SU-DHL-6 (cell line): ENCODE data around the gene MYT1.

Experiments
- EZH2phosphoT487 ChIP-seq: fragments of 200-600 bp; sonication (generic), shearing (Covaris generic); conservative IDR thresholded peaks from 2 replicates; pipeline ENCODE4 v1.6.1; 2018; ENCODE audit warnings: mild to moderate bottlenecking, antibody characterized with exemption, low read length, moderate library complexity, mixed read lengths
- TF ChIP-seq, protein P1 (sequence below): fragments of 200-600 bp; sonication (generic); IDR thresholded peaks from one replicate; pipeline ENCODE4 v1.5.1; 2017; ENCODE audit warnings: antibody characterized with exemption, mild to moderate bottlenecking, low read length, moderate library complexity; ENCODE audit not compliant: insufficient read depth, poor library complexity, severe bottlenecking

DNA sequence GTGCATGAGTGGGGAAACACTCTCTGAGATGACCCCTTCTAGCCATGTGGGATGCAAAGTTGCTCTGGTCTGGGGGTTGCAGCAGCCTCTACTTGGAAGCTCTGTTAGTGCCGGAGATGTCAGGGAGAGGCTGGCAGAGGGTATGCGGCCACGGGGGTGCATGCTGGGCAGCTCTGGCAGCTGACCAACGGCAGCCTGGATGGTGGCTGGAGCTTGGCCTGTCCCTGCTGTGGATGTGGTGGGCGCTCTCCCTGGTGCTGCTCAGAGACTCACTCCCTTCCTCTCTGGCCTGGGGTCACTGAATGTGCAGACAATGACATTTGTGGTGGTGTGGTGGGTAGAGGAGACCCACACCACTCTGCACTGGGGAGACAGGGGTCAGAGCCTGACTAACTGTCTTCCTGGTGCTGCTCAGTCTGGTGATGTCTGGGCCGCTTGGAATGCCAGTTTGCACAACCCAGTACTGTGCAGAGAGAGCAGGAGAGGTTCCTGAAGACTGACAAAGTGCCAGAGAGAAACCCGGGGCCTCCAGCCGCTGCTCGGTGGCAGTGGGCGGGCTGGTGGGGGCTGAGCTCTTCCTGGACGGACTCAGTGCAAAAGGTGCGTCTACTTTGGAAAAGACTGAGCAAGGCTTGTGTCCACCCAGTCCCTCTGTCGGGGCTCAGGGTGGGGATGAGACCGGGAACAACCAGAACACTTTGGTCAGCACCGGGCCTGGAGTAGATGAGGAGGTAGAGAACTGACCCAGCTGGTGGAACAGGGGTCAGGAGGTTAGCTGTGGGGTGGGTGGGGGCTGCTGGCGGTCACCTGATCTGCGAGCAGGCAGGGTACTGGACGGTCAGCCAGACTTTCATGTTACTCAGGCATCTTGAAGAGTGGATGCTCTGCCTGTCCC, 2.7 kb downstream of the MYT1 start:
- TF ChIP-seq, protein P1, sequence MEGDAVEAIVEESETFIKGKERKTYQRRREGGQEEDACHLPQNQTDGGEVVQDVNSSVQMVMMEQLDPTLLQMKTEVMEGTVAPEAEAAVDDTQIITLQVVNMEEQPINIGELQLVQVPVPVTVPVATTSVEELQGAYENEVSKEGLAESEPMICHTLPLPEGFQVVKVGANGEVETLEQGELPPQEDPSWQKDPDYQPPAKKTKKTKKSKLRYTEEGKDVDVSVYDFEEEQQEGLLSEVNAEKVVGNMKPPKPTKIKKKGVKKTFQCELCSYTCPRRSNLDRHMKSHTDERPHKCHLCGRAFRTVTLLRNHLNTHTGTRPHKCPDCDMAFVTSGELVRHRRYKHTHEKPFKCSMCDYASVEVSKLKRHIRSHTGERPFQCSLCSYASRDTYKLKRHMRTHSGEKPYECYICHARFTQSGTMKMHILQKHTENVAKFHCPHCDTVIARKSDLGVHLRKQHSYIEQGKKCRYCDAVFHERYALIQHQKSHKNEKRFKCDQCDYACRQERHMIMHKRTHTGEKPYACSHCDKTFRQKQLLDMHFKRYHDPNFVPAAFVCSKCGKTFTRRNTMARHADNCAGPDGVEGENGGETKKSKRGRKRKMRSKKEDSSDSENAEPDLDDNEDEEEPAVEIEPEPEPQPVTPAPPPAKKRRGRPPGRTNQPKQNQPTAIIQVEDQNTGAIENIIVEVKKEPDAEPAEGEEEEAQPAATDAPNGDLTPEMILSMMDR = no peak
- TF ChIP-seq EZH2phosphoT487 = 0 out of 2 replicates have a peak, but pooled peaks have one; percentile 77
